ENCODE results near the gene KLF6.

The KLF6 gene

DNA sequence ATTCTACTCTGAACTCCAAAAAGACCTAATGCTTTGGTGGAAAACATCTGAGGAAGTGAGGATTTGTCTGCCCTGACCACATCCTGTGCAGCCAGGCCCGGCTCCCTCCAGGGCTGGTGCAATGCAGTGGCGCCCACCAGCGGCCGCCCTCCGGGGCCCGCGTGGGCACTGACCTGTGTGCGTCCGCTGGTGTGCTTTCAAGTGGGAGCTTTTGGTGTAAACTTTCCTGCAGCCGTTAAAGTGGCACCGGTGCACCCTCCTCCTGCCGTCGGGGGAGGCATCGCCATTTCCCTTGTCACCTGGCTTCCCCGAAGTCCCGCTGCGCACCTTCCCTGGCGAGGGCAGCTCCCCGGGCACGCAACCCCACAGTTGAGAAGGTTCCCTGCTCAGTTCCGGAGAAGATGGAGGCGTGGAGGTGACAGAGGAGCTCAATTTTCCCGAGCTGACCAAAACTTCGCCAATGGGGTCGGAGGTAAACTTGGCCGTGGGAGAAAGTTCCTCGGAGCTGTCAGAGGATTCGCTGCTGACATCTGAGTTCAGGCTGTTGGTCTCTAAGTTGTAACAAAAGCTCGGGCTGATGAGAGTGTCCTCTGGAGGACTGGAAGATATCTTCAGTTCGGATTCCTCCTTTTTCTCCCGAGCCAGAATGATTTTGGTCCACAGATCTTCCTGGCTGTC, 3.4 kb downstream of the KLF6 start:
- H3K4ac ChIP-seq (ENCODE audit: low read length) = no peak overlapping the region
- H2BK12ac ChIP-seq (ENCODE audit: low read length) = no peak overlapping the region
- peaks cover 0 to 8% of the 10 kb centered on the region in 2 donors for H3K9me3 ChIP-seq (replicated peaks in 1 of 2; ENCODE audit: control insufficient read depth in 2 of 2, insufficient read depth in 1 of 2, low read depth in 1 of 2, low read length in 2 of 2)
- H2AK5ac ChIP-seq (ENCODE audit: low read depth, low read length) = no peak overlapping the region
- H4K8ac ChIP-seq (ENCODE audit: low read depth, low read length) = no peak overlapping the region
- peaks cover 0 to 2% (median 0%) of the 10 kb centered on the region in 3 experiments for H3K27me3 ChIP-seq (ENCODE audit: control insufficient read depth in 3 of 3, insufficient read depth in 3 of 3, low read depth in 1 of 3, low read length in 3 of 3)
- H3K36me3 ChIP-seq (replicated peaks in 1 of 2; ENCODE audit: control insufficient read depth in 2 of 2, insufficient read depth in 2 of 2, low read length in 2 of 2) = peaks cover 29 to 61% of the 10 kb centered on the region in 2 donors
- no peak overlapping the region for H3K14ac ChIP-seq (ENCODE audit: low read length)
- no peak overlapping the region for H4K91ac ChIP-seq (ENCODE audit: low read depth, low read length, poor library complexity)
- H3K4me1 ChIP-seq (ENCODE audit: control insufficient read depth in 2 of 2, insufficient read depth in 1 of 2, low read depth in 1 of 2, low read length in 2 of 2) = peaks cover 4 to 10% of the 10 kb centered on the region in 2 donors
- no peak overlapping the region for H3K4me2 ChIP-seq (ENCODE audit: insufficient read depth, low read length, poor library complexity, severe bottlenecking)
- H2BK15ac ChIP-seq (ENCODE audit: low read length) = no peak overlapping the region
- no peak overlapping the region for H3K23ac ChIP-seq (ENCODE audit: low read depth, low read length, poor library complexity)
- H3K79me1 ChIP-seq (ENCODE audit: low read depth, low read length) = peaks cover 9% of the 10 kb centered on the region
- WGBS, 2 donors (ENCODE audit: extremely low coverage in 2 of 2, insufficient read length in 2 of 2, insufficient replicate concordance in 1 of 2) = no CpG with 5 or more reads among the region's 31 CpGs
- no peak overlapping the region for H2BK5ac ChIP-seq (ENCODE audit: low read length)
- no peak overlapping the region for H3K4me3 ChIP-seq (ENCODE audit: low read length in 2 of 2)
- no peak overlapping the region for H2AFZ ChIP-seq (ENCODE audit: low read length)
- H3K18ac ChIP-seq (ENCODE audit: low read length) = no peak overlapping the region
- H3K27ac ChIP-seq (replicated peaks; ENCODE audit: low read length) = no peak overlapping the region
- no peak for DNase-seq (ENCODE audit: low spot score)
- no peak overlapping the region for H2BK120ac ChIP-seq (ENCODE audit: low read depth, low read length)
- H3K9ac ChIP-seq (ENCODE audit: low read depth, low read length, poor library complexity) = no peak overlapping the region

DNA sequence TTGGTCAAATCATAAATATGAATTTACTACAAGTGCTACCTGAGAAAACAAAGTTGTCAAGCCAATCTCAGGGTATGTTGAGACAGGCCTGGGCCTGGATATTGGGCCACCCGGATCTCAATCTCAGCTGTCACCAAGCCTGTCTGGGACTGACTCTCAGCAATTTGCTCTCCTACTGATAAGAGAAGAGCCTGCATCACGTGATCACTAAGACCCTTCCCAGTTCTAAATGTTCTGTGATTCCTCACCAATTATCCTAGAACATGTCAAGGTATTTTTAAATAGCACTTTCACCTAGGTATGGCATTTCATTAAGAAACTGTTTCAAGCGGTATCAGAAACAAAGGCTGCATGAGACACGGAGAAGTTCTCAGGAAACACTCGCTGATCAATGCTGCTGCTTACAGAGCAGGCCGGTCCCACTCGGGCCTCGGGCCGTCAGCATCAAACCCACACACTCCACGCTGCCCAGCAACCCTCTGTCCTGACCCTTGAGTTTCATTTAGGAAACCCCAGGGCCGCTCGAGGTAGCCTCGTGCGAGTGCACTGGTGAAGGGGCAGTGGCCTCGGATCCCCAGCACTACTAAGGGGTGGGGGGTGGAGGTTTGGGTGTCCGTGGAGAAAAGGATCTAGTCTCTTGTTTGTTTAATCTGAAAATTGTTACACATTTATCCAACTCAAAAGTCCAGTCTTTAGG, 4.1 kb downstream of the KLF6 start:
- H4K8ac ChIP-seq (ENCODE audit: low read depth, low read length) = no peak overlapping the region
- no peak overlapping the region for H3K4me2 ChIP-seq (ENCODE audit: insufficient read depth, low read length, poor library complexity, severe bottlenecking)
- no peak overlapping the region for H2AK5ac ChIP-seq (ENCODE audit: low read depth, low read length)
- H2BK12ac ChIP-seq (ENCODE audit: low read length) = no peak overlapping the region
- H3K14ac ChIP-seq (ENCODE audit: low read length) = no peak overlapping the region
- H3K27me3 ChIP-seq (ENCODE audit: control insufficient read depth in 3 of 3, insufficient read depth in 3 of 3, low read depth in 1 of 3, low read length in 3 of 3) = no peaks in the 10 kb centered on the region
- H3K4me3 ChIP-seq (ENCODE audit: low read length in 2 of 2) = no peak overlapping the region
- no peak overlapping the region for H3K9ac ChIP-seq (ENCODE audit: low read depth, low read length, poor library complexity)
- H3K23ac ChIP-seq (ENCODE audit: low read depth, low read length, poor library complexity) = no peak overlapping the region
- no peak overlapping the region for H3K18ac ChIP-seq (ENCODE audit: low read length)
- peaks cover 9% of the 10 kb centered on the region for H3K79me1 ChIP-seq (ENCODE audit: low read depth, low read length)
- DNase-seq (ENCODE audit: low spot score) = no peak
- H2AFZ ChIP-seq (ENCODE audit: low read length) = no peak overlapping the region
- peaks cover 6% of the 10 kb centered on the region in 2 donors for H3K4me1 ChIP-seq (ENCODE audit: control insufficient read depth in 2 of 2, insufficient read depth in 1 of 2, low read depth in 1 of 2, low read length in 2 of 2)
- H3K36me3 ChIP-seq (replicated peaks in 1 of 2; ENCODE audit: control insufficient read depth in 2 of 2, insufficient read depth in 2 of 2, low read length in 2 of 2) = peaks cover 30 to 68% of the 10 kb centered on the region in 2 donors
- no peak overlapping the region for H3K4ac ChIP-seq (ENCODE audit: low read length)
- H4K91ac ChIP-seq (ENCODE audit: low read depth, low read length, poor library complexity) = no peak overlapping the region
- no peak overlapping the region for H2BK120ac ChIP-seq (ENCODE audit: low read depth, low read length)
- no CpG with 5 or more reads among the region's 16 CpGs for WGBS, 2 donors (ENCODE audit: extremely low coverage in 2 of 2, insufficient read length in 2 of 2, insufficient replicate concordance in 1 of 2)
- H2BK15ac ChIP-seq (ENCODE audit: low read length) = no peak overlapping the region
- no peak overlapping the region for H2BK5ac ChIP-seq (ENCODE audit: low read length)
- peaks cover 0 to 8% of the 10 kb centered on the region in 2 donors for H3K9me3 ChIP-seq (replicated peaks in 1 of 2; ENCODE audit: control insufficient read depth in 2 of 2, insufficient read depth in 1 of 2, low read depth in 1 of 2, low read length in 2 of 2)
- no peak overlapping the region for H3K27ac ChIP-seq (replicated peaks; ENCODE audit: low read length)

DNA sequence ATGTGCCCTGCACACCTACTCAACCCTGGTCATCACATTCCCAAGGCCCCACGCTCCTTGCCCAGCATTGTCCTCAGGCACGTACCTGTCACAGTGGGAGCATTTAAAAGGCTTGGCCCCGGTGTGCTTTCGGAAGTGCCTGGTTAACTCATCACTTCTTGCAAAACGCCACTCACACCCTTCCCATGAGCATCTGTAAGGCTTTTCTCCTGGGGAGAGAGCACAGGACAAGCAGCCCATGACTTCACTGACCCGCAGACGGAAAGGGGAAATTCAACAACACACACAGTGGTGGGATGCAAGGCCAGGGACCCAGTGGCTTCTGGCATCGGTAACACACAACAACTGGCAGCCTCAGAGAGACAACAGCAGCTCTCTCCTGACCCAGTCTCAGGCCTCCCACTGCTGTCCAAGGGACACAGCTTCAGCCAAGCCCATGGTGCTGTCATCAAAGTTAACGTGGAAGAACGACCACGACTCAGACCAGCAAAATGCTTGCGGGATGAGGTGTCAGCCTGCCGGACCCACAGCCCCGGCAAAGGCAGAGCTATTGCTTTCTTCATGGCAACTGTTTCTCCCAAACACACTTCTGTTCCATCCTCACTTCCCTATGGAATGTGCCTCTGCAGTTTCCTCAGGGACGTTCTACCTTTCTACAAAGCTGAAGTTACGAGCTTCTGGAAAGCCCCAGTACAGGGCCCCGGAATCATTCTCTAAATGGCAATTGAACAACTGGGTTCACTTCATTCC, 4.8 kb downstream of the KLF6 start:
- no peak overlapping the region for H2BK12ac ChIP-seq (ENCODE audit: low read length)
- peaks cover 0 to 8% of the 10 kb centered on the region in 2 donors for H3K9me3 ChIP-seq (replicated peaks in 1 of 2; ENCODE audit: control insufficient read depth in 2 of 2, insufficient read depth in 1 of 2, low read depth in 1 of 2, low read length in 2 of 2)
- H2AFZ ChIP-seq (ENCODE audit: low read length) = no peak overlapping the region
- H3K23ac ChIP-seq (ENCODE audit: low read depth, low read length, poor library complexity) = no peak overlapping the region
- H4K91ac ChIP-seq (ENCODE audit: low read depth, low read length, poor library complexity) = no peak overlapping the region
- no peak overlapping the region for H3K14ac ChIP-seq (ENCODE audit: low read length)
- H2BK15ac ChIP-seq (ENCODE audit: low read length) = no peak overlapping the region
- DNase-seq (ENCODE audit: low spot score) = no peak
- H3K27ac ChIP-seq (replicated peaks; ENCODE audit: low read length) = no peak overlapping the region
- peaks cover 6 to 10% of the 10 kb centered on the region in 2 donors for H3K4me1 ChIP-seq (ENCODE audit: control insufficient read depth in 2 of 2, insufficient read depth in 1 of 2, low read depth in 1 of 2, low read length in 2 of 2)
- peaks cover 9% of the 10 kb centered on the region for H3K79me1 ChIP-seq (ENCODE audit: low read depth, low read length)
- WGBS, 2 donors (ENCODE audit: extremely low coverage in 2 of 2, insufficient read length in 2 of 2, insufficient replicate concordance in 1 of 2) = no CpG with 5 or more reads among the region's 17 CpGs
- H3K27me3 ChIP-seq (ENCODE audit: control insufficient read depth in 3 of 3, insufficient read depth in 3 of 3, low read depth in 1 of 3, low read length in 3 of 3) = no peaks in the 10 kb centered on the region
- no peak overlapping the region for H2BK5ac ChIP-seq (ENCODE audit: low read length)
- H3K9ac ChIP-seq (ENCODE audit: low read depth, low read length, poor library complexity) = no peak overlapping the region
- peaks cover 31 to 72% of the 10 kb centered on the region in 2 donors for H3K36me3 ChIP-seq (replicated peaks in 1 of 2; ENCODE audit: control insufficient read depth in 2 of 2, insufficient read depth in 2 of 2, low read length in 2 of 2)
- H2BK120ac ChIP-seq (ENCODE audit: low read depth, low read length) = no peak overlapping the region
- H4K8ac ChIP-seq (ENCODE audit: low read depth, low read length) = no peak overlapping the region
- no peak overlapping the region for H3K4me2 ChIP-seq (ENCODE audit: insufficient read depth, low read length, poor library complexity, severe bottlenecking)
- H3K18ac ChIP-seq (ENCODE audit: low read length) = no peak overlapping the region
- H2AK5ac ChIP-seq (ENCODE audit: low read depth, low read length) = no peak overlapping the region
- no peak overlapping the region for H3K4me3 ChIP-seq (ENCODE audit: low read length in 2 of 2)
- H3K4ac ChIP-seq (ENCODE audit: low read length) = no peak overlapping the region

All from neuronal stem cell (in vitro differentiated cells).